GM21390 (cell line): ENCODE data around the gene ABI2.

Experiments used
- ATAC-seq: cut with Tn5 transposase; IDR thresholded peaks from one replicate; pipeline ENCODE4 v1.9.1; 2021; ENCODE audit not compliant: unreplicated experiment

Gene ABI2

DNA sequence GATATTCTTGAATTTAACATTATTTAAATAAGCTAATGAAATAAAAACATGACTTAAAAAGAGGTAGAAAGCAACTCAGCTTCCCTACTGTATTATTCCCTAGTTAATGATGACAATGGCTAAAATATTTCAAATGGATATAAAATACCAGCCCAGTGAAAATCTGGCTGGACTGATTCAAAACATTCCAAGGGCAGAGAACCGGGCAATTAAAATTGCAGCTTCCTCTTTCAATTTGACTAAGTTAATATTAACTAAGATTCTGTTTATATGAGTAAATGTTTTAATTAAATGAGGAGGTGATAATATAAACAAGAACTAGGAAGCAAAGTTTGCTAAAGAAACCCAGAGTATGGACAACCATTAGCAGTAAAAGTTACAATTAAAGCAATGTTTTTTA, 141.4 kb downstream of the ABI2 start:
- ATAC-seq, result no peak

DNA sequence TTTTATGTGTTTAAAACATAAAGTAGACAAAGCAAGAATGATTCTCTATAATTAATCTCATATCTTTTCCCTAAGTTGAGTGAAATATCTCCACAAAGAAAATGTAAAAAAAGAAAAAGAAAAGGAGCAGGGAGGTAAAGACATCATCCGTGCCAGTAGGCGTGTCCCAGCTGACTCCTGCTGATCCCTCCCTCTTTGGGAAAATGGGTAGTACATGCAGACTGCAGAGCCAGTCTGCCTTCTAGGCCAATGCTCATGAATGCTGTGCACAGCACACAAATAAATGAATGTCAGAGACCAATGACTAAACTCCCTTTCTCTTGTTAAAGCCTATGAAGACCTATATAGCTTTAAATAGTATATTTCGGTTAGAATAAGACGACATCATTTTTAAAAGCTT, 142.2 kb downstream of the ABI2 start:
- no peak for ATAC-seq

DNA sequence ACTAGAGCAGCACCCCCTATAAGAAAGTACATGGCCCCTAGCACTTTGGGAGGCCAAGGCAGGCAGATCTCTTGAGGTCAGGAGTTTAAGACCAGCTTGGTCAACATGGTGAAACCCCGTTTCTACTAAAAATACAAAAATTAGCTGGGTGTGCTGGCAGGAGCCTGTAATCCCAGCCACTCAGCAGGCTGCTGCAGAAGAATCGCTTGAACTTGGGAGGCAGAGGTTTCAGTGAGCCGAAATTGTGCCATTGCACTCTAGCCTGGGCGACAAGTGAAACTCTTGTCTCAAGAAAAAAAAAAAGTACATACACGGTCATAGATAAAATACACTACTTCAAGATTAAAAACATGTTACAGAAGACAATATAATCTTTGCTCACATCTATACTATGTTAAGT, 143.1 kb downstream of the ABI2 start:
- no peak for ATAC-seq

DNA sequence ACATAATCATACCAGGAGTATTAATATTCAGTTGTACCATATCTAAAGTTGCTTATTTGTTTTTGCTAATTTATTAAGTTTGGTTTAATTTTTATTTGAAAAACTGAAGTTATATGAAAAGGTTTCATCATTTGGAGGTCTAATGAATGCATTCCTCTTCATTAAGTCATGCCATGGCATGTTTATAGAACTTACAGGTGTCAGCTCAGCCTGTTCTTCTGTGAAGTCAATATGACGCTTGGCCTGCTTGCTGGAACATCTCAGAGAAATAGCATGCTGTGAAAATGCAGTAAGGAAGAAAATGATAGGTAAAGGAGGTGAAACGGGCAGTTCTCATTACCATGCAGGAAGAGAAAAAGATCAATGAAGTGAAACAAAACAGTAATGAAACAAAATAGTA, 148.7 kb downstream of the ABI2 start:
- no peak for ATAC-seq

DNA sequence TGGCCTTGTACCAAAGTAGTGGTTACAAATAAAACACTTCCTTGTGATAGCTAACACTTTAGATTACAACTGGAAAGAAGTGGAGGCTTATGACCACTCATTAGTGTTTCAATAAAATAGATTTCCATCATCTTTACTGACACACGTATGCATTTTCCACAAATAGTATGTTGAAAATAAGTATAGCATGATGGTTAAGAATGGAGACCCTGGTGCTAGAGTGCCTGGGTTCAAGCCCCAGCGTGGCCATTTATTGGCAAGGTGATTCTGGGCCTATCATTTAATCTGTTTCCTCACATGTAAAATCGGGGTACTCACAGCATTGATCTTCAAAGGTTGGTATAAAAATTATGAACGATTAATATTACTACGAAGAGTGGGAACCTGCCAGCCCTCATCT, 152.4 kb downstream of the ABI2 start:
- ATAC-seq, result no peak

DNA sequence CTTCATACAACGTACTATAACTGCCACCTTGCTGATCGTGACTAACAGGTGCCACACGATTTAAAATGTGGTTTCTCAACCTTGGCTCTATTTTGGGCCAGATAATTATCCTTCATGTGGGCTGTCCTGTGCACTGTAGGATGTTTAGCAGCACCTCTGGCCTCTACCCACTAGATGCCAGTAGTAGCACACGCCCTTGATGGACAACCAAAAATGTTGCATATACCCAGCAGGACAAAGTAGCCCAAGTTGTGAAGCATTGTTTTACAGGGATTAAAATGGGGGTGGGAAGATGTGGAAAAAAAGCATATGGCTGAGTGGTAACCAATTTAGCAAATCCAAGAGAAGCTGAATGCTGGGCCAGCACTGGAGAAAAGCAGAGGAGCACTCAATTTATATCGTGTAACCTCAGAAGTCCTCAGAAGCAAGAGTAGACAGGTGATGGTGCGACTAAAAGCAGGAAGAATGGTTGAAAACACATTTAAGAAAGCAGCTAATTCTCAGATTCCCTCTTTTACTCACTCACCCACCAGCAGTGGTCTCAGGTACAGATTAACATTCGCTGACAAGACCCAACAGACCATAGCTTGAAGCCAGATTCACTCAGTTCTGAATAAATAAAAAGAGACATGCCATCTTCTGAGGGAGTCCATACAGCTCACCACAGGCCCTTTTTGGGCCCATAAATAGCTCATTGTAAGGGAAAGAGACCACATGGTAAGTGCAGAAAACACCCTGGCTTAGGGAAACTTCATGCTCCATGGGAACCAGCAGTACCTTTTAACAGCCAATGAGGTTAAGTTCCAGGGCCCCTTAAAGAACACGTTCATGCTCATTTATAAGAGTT, 156.3 kb downstream of the ABI2 start:
- ATAC-seq, result peak; percentile 77

DNA sequence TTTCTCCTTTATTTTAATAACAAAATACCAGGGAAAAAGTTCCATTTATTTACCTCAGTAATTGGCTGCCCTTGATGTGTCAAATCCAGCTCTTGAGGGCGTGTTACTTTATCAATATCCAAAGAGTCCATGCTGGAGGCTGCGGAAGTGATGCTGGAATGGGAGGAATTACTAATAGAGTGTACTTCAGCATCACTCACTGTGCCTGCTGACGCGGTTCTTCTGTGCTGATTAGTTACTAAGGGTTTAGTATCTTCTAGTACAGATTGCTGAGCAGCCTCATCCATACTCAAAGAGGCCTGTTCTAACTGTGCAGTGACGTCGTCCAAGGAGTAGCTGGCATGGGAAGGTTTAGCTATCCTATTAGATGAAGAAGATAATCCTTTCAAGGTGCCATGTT, 161.3 kb downstream of the ABI2 start:
- no peak for ATAC-seq

DNA sequence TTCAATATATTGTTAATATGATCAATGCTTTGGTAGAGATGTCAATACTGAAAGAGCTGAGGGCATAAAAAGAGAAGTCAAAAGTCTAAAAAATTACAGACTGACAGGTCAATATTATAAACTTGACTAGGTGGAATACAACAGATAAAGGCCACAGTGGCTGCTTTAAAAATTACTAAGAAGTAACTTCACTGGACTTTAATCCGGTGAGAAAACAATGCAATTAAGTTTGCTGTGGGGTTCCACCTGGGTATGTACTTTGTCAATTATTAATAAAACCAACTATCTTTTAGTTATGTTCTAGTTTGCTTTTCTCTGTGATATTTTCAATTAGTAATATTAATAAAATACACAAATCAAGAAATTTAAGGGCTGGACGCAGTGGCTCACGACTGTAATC, 162.2 kb downstream of the ABI2 start:
- ATAC-seq, result no peak

DNA sequence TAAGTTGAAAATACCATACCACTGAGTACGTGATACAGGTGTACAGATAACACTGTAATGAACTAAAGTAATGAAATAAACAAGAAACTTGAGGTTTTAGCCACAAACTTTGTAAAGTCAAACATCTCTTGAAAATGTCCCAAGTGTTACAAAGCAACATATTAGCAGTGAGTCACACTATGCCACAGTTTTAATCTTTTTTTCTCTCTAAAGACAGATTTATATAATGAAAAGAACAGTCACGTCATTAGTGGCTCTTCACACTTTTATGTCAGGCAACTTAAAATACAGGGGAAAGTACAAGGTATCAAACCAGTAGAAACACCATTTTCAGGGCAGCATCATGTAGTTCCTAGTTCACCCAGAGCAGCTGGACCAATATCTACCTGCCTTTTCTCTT, 164.8 kb downstream of the ABI2 start:
- no peak for ATAC-seq
